ENCODE data around the gene GPX3.

GPX3 gene

DNA sequence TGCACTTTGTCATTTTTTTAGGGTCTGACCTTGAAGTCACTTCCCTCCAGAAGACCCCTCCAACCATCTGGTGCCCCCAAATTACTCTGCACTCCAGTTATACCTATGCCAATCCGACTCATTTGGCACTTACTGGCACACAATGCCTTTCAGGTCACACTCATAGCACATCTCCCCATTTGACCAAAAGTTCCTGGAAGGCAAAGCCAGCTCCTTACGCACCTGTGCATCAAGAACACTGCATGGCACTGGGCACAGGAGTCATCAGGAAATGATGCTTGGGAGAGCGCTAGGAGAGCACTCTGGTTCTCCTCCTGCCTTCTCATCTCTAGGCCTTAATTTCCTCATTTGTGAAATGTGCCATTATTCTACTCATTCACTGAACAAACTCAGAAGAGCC is 57.6 kb downstream of the GPX3 start:
- ChIA-PET POLR2A (no interaction called here), CTCF (no interaction called here)
- DNase-seq (ENCODE audit: extremely low spot score), result no peak
- TF ChIP-seq BHLHE40 (IDR thresholded peaks at IDR 0.05; ENCODE audit: borderline replicate concordance), result no peak
- TF ChIP-seq TARDBP (IDR thresholded peaks at IDR 0.05), result no peak
- no peak for TF ChIP-seq FOXA1 (IDR thresholded peaks at IDR 0.05)
- no peak for TF ChIP-seq FOXK2 (IDR thresholded peaks at IDR 0.05)
- no peak for TF ChIP-seq FOXM1 (IDR thresholded peaks at IDR 0.05; ENCODE audit: borderline replicate concordance)
- TF ChIP-seq ELF4 (IDR thresholded peaks at IDR 0.05), result no peak
- no peak for TF ChIP-seq SUZ12 (IDR thresholded peaks at IDR 0.05)
- TF ChIP-seq CTBP1 (IDR thresholded peaks at IDR 0.05; ENCODE audit: borderline replicate concordance), result no peak
- TF ChIP-seq, protein P1, sequence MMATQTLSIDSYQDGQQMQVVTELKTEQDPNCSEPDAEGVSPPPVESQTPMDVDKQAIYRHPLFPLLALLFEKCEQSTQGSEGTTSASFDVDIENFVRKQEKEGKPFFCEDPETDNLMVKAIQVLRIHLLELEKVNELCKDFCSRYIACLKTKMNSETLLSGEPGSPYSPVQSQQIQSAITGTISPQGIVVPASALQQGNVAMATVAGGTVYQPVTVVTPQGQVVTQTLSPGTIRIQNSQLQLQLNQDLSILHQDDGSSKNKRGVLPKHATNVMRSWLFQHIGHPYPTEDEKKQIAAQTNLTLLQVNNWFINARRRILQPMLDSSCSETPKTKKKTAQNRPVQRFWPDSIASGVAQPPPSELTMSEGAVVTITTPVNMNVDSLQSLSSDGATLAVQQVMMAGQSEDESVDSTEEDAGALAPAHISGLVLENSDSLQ (IDR thresholded peaks at IDR 0.05), result no peak
